ENCODE data around the gene CREB3L4. TPM values are rescaled to one million over a fixed set of nuclear protein-coding genes. Genes with fewer than 3 reads are reported as not detected.

Gene CREB3L4
- total RNA-seq, 1 donor from 2014 or later = 15.2 TPM

DNA sequence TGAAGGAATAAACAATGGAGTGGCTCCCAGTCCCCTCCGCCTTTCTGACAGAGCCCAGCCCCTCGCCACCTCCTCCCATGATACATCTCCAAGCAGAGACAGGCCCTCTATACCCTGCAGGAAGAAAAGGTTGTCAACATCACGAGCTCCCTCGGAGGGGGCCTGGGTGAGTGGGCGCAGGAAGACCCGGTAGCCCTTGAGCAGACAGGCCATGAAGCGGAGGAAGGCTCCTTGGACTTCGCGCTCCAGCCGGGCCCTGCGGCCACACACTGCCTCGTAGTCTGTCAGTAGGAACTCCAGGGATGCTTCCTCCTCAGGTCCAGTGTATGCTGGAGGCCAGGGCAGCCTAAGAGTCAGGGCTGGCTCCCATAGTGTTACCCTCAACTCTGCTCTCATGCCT, 28.2 kb upstream of the CREB3L4 start:
- H3K36me3 ChIP-seq = peaks cover 0 to 65% of the 10 kb centered on the region in 2 donors
- no peaks in the 10 kb centered on the region for H3K27me3 ChIP-seq
- peaks cover 7% of the 10 kb centered on the region for H3K4me1 ChIP-seq
- no peak for TF ChIP-seq POLR2AphosphoS5 (IDR thresholded peaks at IDR 0.05; ENCODE audit: insufficient read depth in 1 of 2, low read depth in 1 of 2)
- no peak for TF ChIP-seq POLR2A (IDR thresholded peaks at IDR 0.05)
- TF ChIP-seq, protein P1, sequence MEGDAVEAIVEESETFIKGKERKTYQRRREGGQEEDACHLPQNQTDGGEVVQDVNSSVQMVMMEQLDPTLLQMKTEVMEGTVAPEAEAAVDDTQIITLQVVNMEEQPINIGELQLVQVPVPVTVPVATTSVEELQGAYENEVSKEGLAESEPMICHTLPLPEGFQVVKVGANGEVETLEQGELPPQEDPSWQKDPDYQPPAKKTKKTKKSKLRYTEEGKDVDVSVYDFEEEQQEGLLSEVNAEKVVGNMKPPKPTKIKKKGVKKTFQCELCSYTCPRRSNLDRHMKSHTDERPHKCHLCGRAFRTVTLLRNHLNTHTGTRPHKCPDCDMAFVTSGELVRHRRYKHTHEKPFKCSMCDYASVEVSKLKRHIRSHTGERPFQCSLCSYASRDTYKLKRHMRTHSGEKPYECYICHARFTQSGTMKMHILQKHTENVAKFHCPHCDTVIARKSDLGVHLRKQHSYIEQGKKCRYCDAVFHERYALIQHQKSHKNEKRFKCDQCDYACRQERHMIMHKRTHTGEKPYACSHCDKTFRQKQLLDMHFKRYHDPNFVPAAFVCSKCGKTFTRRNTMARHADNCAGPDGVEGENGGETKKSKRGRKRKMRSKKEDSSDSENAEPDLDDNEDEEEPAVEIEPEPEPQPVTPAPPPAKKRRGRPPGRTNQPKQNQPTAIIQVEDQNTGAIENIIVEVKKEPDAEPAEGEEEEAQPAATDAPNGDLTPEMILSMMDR (IDR thresholded peaks at IDR 0.05) = no peak
- no peak overlapping the region for H3K4me3 ChIP-seq
- no peak for DNase-seq (ENCODE audit: extremely low spot score in 2 of 2)
- H3K27ac ChIP-seq = no peak overlapping the region
- H3K9me3 ChIP-seq = no peaks in the 10 kb centered on the region
- intact Hi-C loops (cut with DNase I) = no loop called here

DNA sequence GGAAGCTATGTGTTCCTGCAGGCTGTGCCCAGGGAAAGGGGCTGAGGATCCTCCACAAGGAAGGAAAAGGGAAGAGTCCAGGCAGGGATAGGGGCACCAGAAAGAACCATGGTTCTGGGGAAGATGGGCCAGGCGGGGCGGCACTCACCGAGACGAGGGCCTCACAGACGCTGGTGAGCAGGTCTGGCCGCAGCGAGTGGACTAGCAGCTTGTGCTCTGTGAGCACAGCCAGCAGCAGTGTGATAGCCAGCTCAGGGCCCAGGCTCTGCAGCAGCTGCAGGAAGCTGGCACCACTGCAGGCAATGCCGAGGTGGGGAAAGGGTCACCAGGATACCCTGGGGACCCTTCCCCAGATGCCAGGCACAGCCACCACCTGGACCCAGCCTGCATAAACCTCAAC, 26.9 kb upstream of the CREB3L4 start:
- H3K9me3 ChIP-seq = no peaks in the 10 kb centered on the region
- TF ChIP-seq, protein P1 (IDR thresholded peaks at IDR 0.05) = no peak
- TF ChIP-seq POLR2AphosphoS5 (IDR thresholded peaks at IDR 0.05; ENCODE audit: insufficient read depth in 1 of 2, low read depth in 1 of 2) (no peak), POLR2A (IDR thresholded peaks at IDR 0.05) (no peak)
- H3K4me1 ChIP-seq = peaks cover 20% of the 10 kb centered on the region
- H3K27ac ChIP-seq = no peak overlapping the region
- peaks cover 0 to 52% of the 10 kb centered on the region in 2 donors for H3K36me3 ChIP-seq
- no peak overlapping the region for H3K4me3 ChIP-seq
- intact Hi-C loops (cut with DNase I) = loop anchor here (10.0 kb wide), 1 partner anchor 146 kb away; no protein-coding TSS in a partner anchor
- DNase-seq (ENCODE audit: extremely low spot score in 2 of 2) = no peak
- no peaks in the 10 kb centered on the region for H3K27me3 ChIP-seq

DNA sequence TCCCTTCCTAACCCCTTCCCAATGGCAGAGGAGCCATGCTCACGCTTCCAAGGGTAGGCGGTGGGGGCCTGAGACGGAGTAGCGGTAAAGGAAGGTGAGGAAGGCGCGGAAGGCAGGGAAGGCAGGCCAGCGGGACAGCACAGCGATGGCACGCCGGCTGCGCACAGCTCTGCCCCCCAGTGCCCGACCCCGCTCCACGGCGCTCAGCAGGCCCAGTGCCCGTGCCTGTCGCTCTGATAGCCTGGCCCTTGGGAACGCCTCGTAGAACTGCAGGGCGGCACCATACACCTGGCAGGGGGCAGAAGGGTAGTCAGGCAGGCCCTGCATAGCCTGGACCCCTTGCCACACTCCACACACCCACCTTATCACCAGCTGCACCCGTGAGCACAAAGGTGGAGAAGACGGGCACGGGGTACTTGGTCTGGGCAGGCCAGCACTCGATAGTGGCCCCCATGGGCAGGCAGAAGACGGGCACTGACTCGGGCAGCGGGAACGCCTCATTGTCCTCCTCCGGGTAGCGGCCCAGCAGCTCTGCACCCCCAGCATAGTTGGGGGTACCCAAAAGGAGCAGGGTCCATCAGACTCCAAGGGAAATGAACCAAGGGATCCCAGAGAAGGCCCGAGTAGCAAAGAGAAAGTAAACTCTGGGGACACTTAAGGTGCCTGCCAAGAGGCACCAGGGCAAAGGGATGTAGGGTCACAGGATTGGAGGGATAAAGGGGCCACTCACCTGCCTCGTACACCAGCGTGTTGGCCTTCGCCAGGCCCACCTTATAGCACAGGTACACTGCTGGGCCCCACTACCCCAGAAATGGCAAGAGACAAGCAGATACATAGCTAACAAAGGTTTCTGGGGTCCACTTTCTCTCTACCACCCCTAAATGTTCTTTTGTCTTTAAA, 25.6 kb upstream of the CREB3L4 start:
- intact Hi-C loops (cut with DNase I) = loop anchor here (10.0 kb wide), 1 partner anchor 147 kb away; no protein-coding TSS in a partner anchor
- peaks cover 0 to 41% of the 10 kb centered on the region in 2 donors for H3K36me3 ChIP-seq
- H3K27ac ChIP-seq = no peak overlapping the region
- H3K9me3 ChIP-seq = no peaks in the 10 kb centered on the region
- no peaks in the 10 kb centered on the region for H3K27me3 ChIP-seq
- peaks cover 25% of the 10 kb centered on the region for H3K4me1 ChIP-seq
- no peak for DNase-seq (ENCODE audit: extremely low spot score in 2 of 2)
- no peak overlapping the region for H3K4me3 ChIP-seq
- TF ChIP-seq, protein P1 (IDR thresholded peaks at IDR 0.05) = no peak
- TF ChIP-seq POLR2AphosphoS5 (IDR thresholded peaks at IDR 0.05; ENCODE audit: insufficient read depth in 1 of 2, low read depth in 1 of 2) = no peak
- no peak for TF ChIP-seq POLR2A (IDR thresholded peaks at IDR 0.05)

DNA sequence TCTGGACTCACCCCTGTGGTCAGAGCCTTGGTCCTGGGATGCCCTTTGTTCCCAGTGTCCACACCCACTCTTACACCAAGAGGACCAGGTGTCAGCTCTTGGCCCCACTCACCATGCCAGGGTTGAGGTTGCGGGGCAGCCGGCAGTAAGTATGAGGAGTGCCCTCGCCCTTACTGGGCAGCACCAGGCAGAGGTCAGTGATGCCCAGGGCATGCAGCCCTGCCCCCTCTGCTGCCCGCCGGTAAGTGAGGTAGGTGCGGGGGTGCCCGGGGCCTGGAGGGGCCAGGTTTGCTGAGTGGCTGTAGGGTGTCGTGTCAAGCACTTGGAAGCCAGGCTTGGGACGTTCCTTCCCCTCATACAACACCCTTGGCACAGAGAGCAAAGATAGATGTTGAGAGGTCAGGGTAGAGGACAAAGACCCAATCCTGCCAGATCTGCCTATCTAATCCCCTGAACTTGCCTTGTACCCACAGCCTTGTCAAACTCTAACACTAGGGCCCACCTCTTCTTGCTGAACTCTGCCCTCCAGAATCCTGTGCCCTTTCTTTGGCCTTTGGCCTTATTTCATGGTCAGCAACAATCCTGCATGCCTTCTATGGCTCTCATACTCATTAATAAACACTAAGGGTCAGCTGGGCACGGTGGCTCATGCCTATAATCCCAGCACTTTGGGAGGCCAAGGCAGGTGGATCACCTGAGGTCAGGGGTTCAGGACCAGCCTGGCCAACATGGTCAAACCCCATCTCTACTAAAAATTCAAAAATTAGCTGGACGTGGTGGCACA, 24.7 kb upstream of the CREB3L4 start:
- no peaks in the 10 kb centered on the region for H3K9me3 ChIP-seq
- TF ChIP-seq POLR2AphosphoS5 (IDR thresholded peaks at IDR 0.05; ENCODE audit: insufficient read depth in 1 of 2, low read depth in 1 of 2) (no peak), POLR2A (IDR thresholded peaks at IDR 0.05) (no peak)
- TF ChIP-seq, protein P1 (IDR thresholded peaks at IDR 0.05) = no peak
- no peak for DNase-seq (ENCODE audit: extremely low spot score in 2 of 2)
- intact Hi-C loops (cut with DNase I) = loop anchor here (10.0 kb wide), 1 partner anchor 148 kb away; no protein-coding TSS in a partner anchor
- H3K36me3 ChIP-seq = peaks cover 0 to 38% of the 10 kb centered on the region in 2 donors
- no peak overlapping the region for H3K4me3 ChIP-seq
- H3K4me1 ChIP-seq = peaks cover 27% of the 10 kb centered on the region
- no peaks in the 10 kb centered on the region for H3K27me3 ChIP-seq
- no peak overlapping the region for H3K27ac ChIP-seq
